ENCODE measurements around the gene FGF14. TPM values are rescaled to one million over a fixed set of nuclear protein-coding genes. Genes with fewer than 3 reads are reported as not detected.

The FGF14 gene
- total RNA-seq, 1 donor from 2014 or later, result not detected

- Mint-ChIP-seq H3K4me1 (ENCODE audit: low read depth) (peaks cover 3% of the 10 kb centered on the region), H3K27me3 (ENCODE audit: insufficient read depth) (peaks cover 1% of the 10 kb centered on the region), H3K9me3 (no peaks in the 10 kb centered on the region), H3K27ac (no peak overlapping the region), H3K36me3 (ENCODE audit: low read depth) (no peaks in the 10 kb centered on the region), H3K4me3 (no peak overlapping the region)
- no peak for DNase-seq (ENCODE audit: low spot score)
- intact Hi-C loops (cut with micrococcal nuclease), result no loop called here
Measured at GRCh38 chr13:101711307-101712025, 690.4 kb downstream of the FGF14 start.

GRCh38 chr13:101709952-101710351 is 691.9 kb downstream of the FGF14 start:
- Mint-ChIP-seq H3K4me3 (no peak overlapping the region), H3K36me3 (ENCODE audit: low read depth) (no peaks in the 10 kb centered on the region), H3K27me3 (ENCODE audit: insufficient read depth) (peaks cover 1% of the 10 kb centered on the region), H3K4me1 (ENCODE audit: low read depth) (peaks cover 4% of the 10 kb centered on the region), H3K9me3 (no peaks in the 10 kb centered on the region), H3K27ac (no peak overlapping the region)
- no peak for DNase-seq (ENCODE audit: low spot score)
- intact Hi-C loops (cut with micrococcal nuclease), result no loop called here

GRCh38 chr13:101708115-101708514 is 693.7 kb downstream of the FGF14 start:
- intact Hi-C loops (cut with micrococcal nuclease), result no loop called here

GRCh38 chr13:101707659-101708058 is 694.2 kb downstream of the FGF14 start:
- H3K4me3 Mint-ChIP-seq, result no peak overlapping the region
- intact Hi-C loops (cut with micrococcal nuclease), result no loop called here
- H3K27ac Mint-ChIP-seq, result no peak overlapping the region
- H3K4me1 Mint-ChIP-seq (ENCODE audit: low read depth), result peaks cover 4% of the 10 kb centered on the region
- no peaks in the 10 kb centered on the region for H3K9me3 Mint-ChIP-seq
- no peak for DNase-seq (ENCODE audit: low spot score)
- no peaks in the 10 kb centered on the region for H3K36me3 Mint-ChIP-seq (ENCODE audit: low read depth)
- H3K27me3 Mint-ChIP-seq (ENCODE audit: insufficient read depth), result peaks cover 1% of the 10 kb centered on the region

More at GRCh38 chr13:101708115-101708514, 693.7 kb downstream of the FGF14 start:
- H3K9me3 Mint-ChIP-seq, result no peaks in the 10 kb centered on the region
- peaks cover 1% of the 10 kb centered on the region for H3K27me3 Mint-ChIP-seq (ENCODE audit: insufficient read depth)
- H3K4me1 Mint-ChIP-seq (ENCODE audit: low read depth), result peaks cover 4% of the 10 kb centered on the region
- DNase-seq (ENCODE audit: low spot score), result no peak
- no peaks in the 10 kb centered on the region for H3K36me3 Mint-ChIP-seq (ENCODE audit: low read depth)
- H3K27ac Mint-ChIP-seq, result no peak overlapping the region
- H3K4me3 Mint-ChIP-seq, result no peak overlapping the region

DNA sequence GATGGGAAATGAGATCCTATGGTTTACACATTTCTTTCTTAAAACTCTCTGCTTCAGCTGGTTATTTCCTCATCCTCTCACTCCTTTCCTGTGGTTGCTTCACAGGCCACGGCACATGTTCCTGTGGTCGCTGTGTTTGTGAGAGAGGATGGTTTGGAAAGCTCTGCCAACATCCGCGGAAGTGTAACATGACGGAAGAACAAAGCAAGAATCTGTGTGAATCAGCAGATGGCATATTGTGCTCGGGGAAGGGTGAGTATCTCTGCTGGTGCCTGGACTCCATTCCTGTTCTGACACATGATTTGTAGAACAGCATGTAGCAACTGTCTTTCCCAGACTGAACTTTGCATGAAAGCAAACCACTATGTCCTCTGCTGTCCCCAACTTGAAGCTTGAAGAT is 695.2 kb downstream of the FGF14 start:
- intact Hi-C loops (cut with micrococcal nuclease), result no loop called here
- no peak overlapping the region for H3K27ac Mint-ChIP-seq

GRCh38 chr13:101703838-101704237 is 698.0 kb downstream of the FGF14 start:
- peaks cover 1% of the 10 kb centered on the region for H3K27me3 Mint-ChIP-seq (ENCODE audit: insufficient read depth)
- H3K4me3 Mint-ChIP-seq, result no peak overlapping the region
- no peaks in the 10 kb centered on the region for H3K9me3 Mint-ChIP-seq
- H3K27ac Mint-ChIP-seq, result no peak overlapping the region
- intact Hi-C loops (cut with micrococcal nuclease), result no loop called here
- H3K4me1 Mint-ChIP-seq (ENCODE audit: low read depth), result peaks cover 4% of the 10 kb centered on the region
- no peak for DNase-seq (ENCODE audit: low spot score)
- no peaks in the 10 kb centered on the region for H3K36me3 Mint-ChIP-seq (ENCODE audit: low read depth)

More for the DNA sequence above, 695.2 kb downstream of the FGF14 start:
- peaks cover 4% of the 10 kb centered on the region for H3K4me1 Mint-ChIP-seq (ENCODE audit: low read depth)
- no peaks in the 10 kb centered on the region for H3K9me3 Mint-ChIP-seq
- H3K36me3 Mint-ChIP-seq (ENCODE audit: low read depth), result no peaks in the 10 kb centered on the region
- peaks cover 1% of the 10 kb centered on the region for H3K27me3 Mint-ChIP-seq (ENCODE audit: insufficient read depth)
- H3K4me3 Mint-ChIP-seq, result no peak overlapping the region
- no peak for DNase-seq (ENCODE audit: low spot score)

GRCh38 chr13:101703081-101703480 is 698.8 kb downstream of the FGF14 start:
- no peak overlapping the region for H3K27ac Mint-ChIP-seq
- no peak for DNase-seq (ENCODE audit: low spot score)
- no peak overlapping the region for H3K4me3 Mint-ChIP-seq
- intact Hi-C loops (cut with micrococcal nuclease), result no loop called here
- peaks cover 4% of the 10 kb centered on the region for H3K4me1 Mint-ChIP-seq (ENCODE audit: low read depth)
- no peaks in the 10 kb centered on the region for H3K36me3 Mint-ChIP-seq (ENCODE audit: low read depth)
- H3K27me3 Mint-ChIP-seq (ENCODE audit: insufficient read depth), result peaks cover 1% of the 10 kb centered on the region
- no peaks in the 10 kb centered on the region for H3K9me3 Mint-ChIP-seq

DNA sequence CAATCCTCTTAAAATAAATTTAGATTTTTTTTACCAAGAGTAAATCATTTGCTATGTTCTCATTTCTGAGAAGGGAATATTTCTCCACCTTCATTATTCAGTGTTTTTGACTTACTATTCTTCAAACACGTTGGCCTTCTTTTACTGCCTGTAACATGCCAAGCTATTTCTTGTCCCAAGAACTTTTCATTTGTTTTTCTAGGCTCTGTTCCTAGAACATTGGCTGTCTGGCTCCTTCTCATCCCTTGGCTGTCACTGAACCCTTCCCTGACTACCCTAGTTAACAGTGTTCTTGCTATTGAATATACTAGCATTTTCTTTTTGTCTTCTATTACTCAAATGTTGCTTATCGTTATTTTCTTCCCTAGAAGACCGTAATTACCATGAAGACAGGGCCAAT is 701.2 kb downstream of the FGF14 start:
- Mint-ChIP-seq H3K9me3 (no peaks in the 10 kb centered on the region), H3K36me3 (ENCODE audit: low read depth) (no peaks in the 10 kb centered on the region), H3K4me1 (ENCODE audit: low read depth) (no peaks in the 10 kb centered on the region), H3K27me3 (ENCODE audit: insufficient read depth) (no peaks in the 10 kb centered on the region), H3K4me3 (no peak overlapping the region), H3K27ac (no peak overlapping the region)
- DNase-seq (ENCODE audit: low spot score), result no peak
- intact Hi-C loops (cut with micrococcal nuclease), result no loop called here

- no peak overlapping the region for H3K27ac Mint-ChIP-seq
- no peaks in the 10 kb centered on the region for H3K4me1 Mint-ChIP-seq (ENCODE audit: low read depth)
- H3K4me3 Mint-ChIP-seq, result no peak overlapping the region
- H3K27me3 Mint-ChIP-seq (ENCODE audit: insufficient read depth), result peaks cover 4% of the 10 kb centered on the region
- H3K36me3 Mint-ChIP-seq (ENCODE audit: low read depth), result no peaks in the 10 kb centered on the region
- intact Hi-C loops (cut with micrococcal nuclease), result loop anchor here (10.0 kb wide), 1 partner anchor 64 kb away; no protein-coding TSS in a partner anchor
- no peaks in the 10 kb centered on the region for H3K9me3 Mint-ChIP-seq
- DNase-seq (ENCODE audit: low spot score), result no peak
Measured at GRCh38 chr13:101698400-101698799, 703.4 kb downstream of the FGF14 start.

GRCh38 chr13:101697745-101698144 is 704.1 kb downstream of the FGF14 start:
- no peaks in the 10 kb centered on the region for H3K9me3 Mint-ChIP-seq
- no peak overlapping the region for H3K4me3 Mint-ChIP-seq
- intact Hi-C loops (cut with micrococcal nuclease), result loop anchor here (10.0 kb wide), 1 partner anchor 63 kb away; no protein-coding TSS in a partner anchor

DNA sequence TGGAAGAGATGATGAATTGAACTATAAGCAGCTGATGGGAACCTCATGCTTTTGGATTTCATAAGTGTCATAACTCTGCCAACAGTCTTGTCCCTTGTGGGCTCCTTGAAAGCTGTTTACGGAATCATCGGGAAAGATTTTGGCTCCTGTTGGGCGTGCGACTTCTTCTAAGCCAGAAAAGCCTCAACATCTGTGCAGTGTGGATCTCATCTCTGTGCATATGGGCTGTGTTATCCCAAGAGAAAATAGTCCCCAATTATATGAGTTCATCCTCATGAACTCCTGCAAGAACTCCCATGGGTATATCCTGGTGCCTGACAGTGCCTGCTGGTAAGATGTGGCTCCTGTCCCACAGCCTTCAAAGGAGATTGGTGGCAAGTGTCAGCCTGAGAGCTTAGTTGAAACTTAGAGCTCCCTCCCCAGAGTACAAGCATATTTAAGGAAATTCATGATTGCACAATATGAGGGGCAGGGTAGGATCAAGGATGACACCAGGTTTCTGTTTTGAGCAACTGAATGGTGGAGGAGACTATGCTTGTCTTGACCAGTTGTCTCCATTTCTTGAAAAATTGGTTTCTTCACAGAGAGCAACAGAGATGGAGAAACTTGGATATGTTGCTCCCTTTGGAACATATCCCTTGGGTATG is 705.9 kb downstream of the FGF14 start:
- Mint-ChIP-seq H3K4me3 (no peak overlapping the region), H3K27me3 (ENCODE audit: insufficient read depth) (peaks cover 4% of the 10 kb centered on the region), H3K9me3 (no peaks in the 10 kb centered on the region), H3K36me3 (ENCODE audit: low read depth) (no peaks in the 10 kb centered on the region), H3K4me1 (ENCODE audit: low read depth) (no peaks in the 10 kb centered on the region), H3K27ac (no peak overlapping the region)
- intact Hi-C loops (cut with micrococcal nuclease), result loop anchor here (10.0 kb wide), 1 partner anchor 61 kb away; no protein-coding TSS in a partner anchor
- DNase-seq (ENCODE audit: low spot score), result no peak

More at GRCh38 chr13:101697745-101698144, 704.1 kb downstream of the FGF14 start:
- Mint-ChIP-seq H3K27me3 (ENCODE audit: insufficient read depth) (peaks cover 4% of the 10 kb centered on the region), H3K27ac (no peak overlapping the region), H3K36me3 (ENCODE audit: low read depth) (no peaks in the 10 kb centered on the region), H3K4me1 (ENCODE audit: low read depth) (no peaks in the 10 kb centered on the region)
- no peak for DNase-seq (ENCODE audit: low spot score)

DNA sequence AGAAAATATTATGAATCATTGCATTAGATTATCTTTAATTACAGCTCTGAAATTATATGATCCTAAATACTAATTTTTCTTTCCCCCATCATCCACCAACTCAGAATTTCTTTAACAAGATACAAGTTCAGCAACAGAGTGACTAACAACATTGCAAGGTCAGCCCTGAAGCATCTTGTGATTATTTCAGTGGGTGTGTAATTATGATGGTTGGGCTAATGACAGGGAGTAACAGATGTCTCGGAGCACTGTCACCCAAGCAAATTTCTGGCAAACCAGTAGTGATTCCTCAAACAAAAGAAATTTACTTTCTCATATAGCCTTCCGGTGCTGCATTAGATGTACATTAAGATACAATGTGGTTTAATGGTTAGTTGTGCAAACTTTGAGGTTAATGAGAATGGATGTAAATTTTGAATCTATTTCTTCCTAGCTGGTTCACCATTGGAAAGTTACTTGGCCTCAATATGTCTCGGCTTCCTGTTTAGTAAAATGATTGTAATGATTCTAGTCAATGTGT is 710.4 kb downstream of the FGF14 start:
- no peak overlapping the region for H3K4me3 Mint-ChIP-seq
- no peak for DNase-seq (ENCODE audit: low spot score)
- H3K27ac Mint-ChIP-seq, result no peak overlapping the region
- H3K9me3 Mint-ChIP-seq, result no peaks in the 10 kb centered on the region
- intact Hi-C loops (cut with micrococcal nuclease), result loop anchor here (10.0 kb wide), 1 partner anchor 57 kb away; no protein-coding TSS in a partner anchor
- H3K4me1 Mint-ChIP-seq (ENCODE audit: low read depth), result no peaks in the 10 kb centered on the region
- H3K36me3 Mint-ChIP-seq (ENCODE audit: low read depth), result no peaks in the 10 kb centered on the region
- peaks cover 4% of the 10 kb centered on the region for H3K27me3 Mint-ChIP-seq (ENCODE audit: insufficient read depth)

- Mint-ChIP-seq H3K9me3 (no peaks in the 10 kb centered on the region), H3K27ac (no peak overlapping the region), H3K4me3 (no peak overlapping the region), H3K36me3 (ENCODE audit: low read depth) (no peaks in the 10 kb centered on the region), H3K4me1 (ENCODE audit: low read depth) (no peaks in the 10 kb centered on the region), H3K27me3 (ENCODE audit: insufficient read depth) (peaks cover 4% of the 10 kb centered on the region)
- no peak for DNase-seq (ENCODE audit: low spot score)
- intact Hi-C loops (cut with micrococcal nuclease), result loop anchor here (10.0 kb wide), 1 partner anchor 56 kb away; no protein-coding TSS in a partner anchor
Measured at GRCh38 chr13:101690871-101691270, 711.0 kb downstream of the FGF14 start.
